Neuronal stem cell (in vitro differentiated cells): ENCODE measurements around the gene PYY.

ENCODE experiments used
- DNase-seq: peaks from one replicate; pipeline ENCODE4 v3.0.0-alpha.2; 2013; ENCODE audit warnings: low spot score
- H2AFZ ChIP-seq: one replicate; pipeline ENCODE4 v1.6.1; 2013; ENCODE audit warnings: mild to moderate bottlenecking, low read length, inconsistent platforms
- H2AK5ac ChIP-seq: 2 replicates; pipeline ENCODE4 v1.6.1; 2013; ENCODE audit warnings: low read depth, mild to moderate bottlenecking, inconsistent platforms, low read length, moderate library complexity, mixed read lengths
- H2BK120ac ChIP-seq: 2 replicates; pipeline ENCODE4 v1.6.1; 2013; ENCODE audit warnings: low read depth, mild to moderate bottlenecking, inconsistent platforms, low read length, moderate library complexity, mixed read lengths
- H2BK12ac ChIP-seq: one replicate; pipeline ENCODE4 v1.6.1; 2013; ENCODE audit warnings: low read length, inconsistent platforms
- H2BK15ac ChIP-seq: 2 replicates; pipeline ENCODE4 v1.6.1; 2013; ENCODE audit warnings: mild to moderate bottlenecking, low read length, inconsistent platforms, mixed read lengths
- H2BK5ac ChIP-seq: one replicate; pipeline ENCODE4 v1.6.1; 2013; ENCODE audit warnings: inconsistent platforms, mild to moderate bottlenecking, low read length, moderate library complexity
- H3K14ac ChIP-seq: one replicate; pipeline ENCODE4 v1.6.1; 2013; ENCODE audit warnings: low read length, inconsistent platforms
- H3K18ac ChIP-seq: 2 replicates; pipeline ENCODE4 v1.6.1; 2013; ENCODE audit warnings: low read length, inconsistent platforms
- H3K23ac ChIP-seq: 2 replicates; pipeline ENCODE4 v1.6.1; 2013; ENCODE audit warnings: low read depth, mild to moderate bottlenecking, mixed read lengths, low read length, inconsistent platforms; ENCODE audit not compliant: poor library complexity
- H3K27ac ChIP-seq: replicated peaks from 3 replicates; pipeline ENCODE4 v1.5.1; 2013; ENCODE audit warnings: low read length, inconsistent platforms
- H3K27me3 ChIP-seq, 3 experiments: 2 replicates each; pipeline ENCODE4 v1.6.1; 2013; ENCODE audit warnings: low read length in 3 of 3, mild to moderate bottlenecking in 2 of 3, inconsistent platforms in 1 of 3, low read depth in 1 of 3, mixed read lengths in 1 of 3, moderate library complexity in 1 of 3; ENCODE audit not compliant: control insufficient read depth in 3 of 3, insufficient read depth in 3 of 3
- H3K36me3 ChIP-seq, 2 donors: replicated peaks in 1 of 2; 2 replicates each; pipeline ENCODE4 v1.6.1; 2013; ENCODE audit warnings: low read length in 2 of 2; ENCODE audit not compliant: control insufficient read depth in 2 of 2, insufficient read depth in 2 of 2
- H3K4ac ChIP-seq: 2 replicates; pipeline ENCODE4 v1.6.1; 2013; ENCODE audit warnings: inconsistent platforms, mild to moderate bottlenecking, low read length, moderate library complexity
- H3K4me1 ChIP-seq, 2 donors: 1 replicate in 1 of 2; 2 replicates in 1 of 2; pipeline ENCODE4 v1.6.1; 2013; ENCODE audit warnings: low read length in 2 of 2, low read depth in 1 of 2; ENCODE audit not compliant: control insufficient read depth in 2 of 2, insufficient read depth in 1 of 2
- H3K4me2 ChIP-seq: one replicate; pipeline ENCODE4 v1.6.1; 2013; ENCODE audit warnings: mild to moderate bottlenecking, low read length, inconsistent platforms; ENCODE audit not compliant: insufficient read depth, poor library complexity, severe bottlenecking
- H3K4me3 ChIP-seq, 2 donors: 2 replicates each; pipeline ENCODE4 v1.5.1; 2013; ENCODE audit warnings: low read length in 2 of 2, mild to moderate bottlenecking in 2 of 2, inconsistent platforms in 1 of 2, moderate library complexity in 1 of 2
- H3K79me1 ChIP-seq: one replicate; pipeline ENCODE4 v1.6.1; 2013; ENCODE audit warnings: low read depth, mild to moderate bottlenecking, inconsistent platforms, low read length, moderate library complexity
- H3K9ac ChIP-seq: one replicate; pipeline ENCODE4 v1.6.1; 2013; ENCODE audit warnings: mild to moderate bottlenecking, low read depth, low read length, inconsistent platforms; ENCODE audit not compliant: poor library complexity
- H3K9me3 ChIP-seq, 2 donors: replicated peaks in 1 of 2; 2 replicates each; pipeline versions ENCODE3 to v1.6.1; 2013; ENCODE audit warnings: low read length in 2 of 2, mild to moderate bottlenecking in 2 of 2, inconsistent platforms in 1 of 2, low read depth in 1 of 2, mixed read lengths in 1 of 2, moderate library complexity in 1 of 2; ENCODE audit not compliant: control insufficient read depth in 2 of 2, insufficient read depth in 1 of 2
- H4K8ac ChIP-seq: one replicate; pipeline ENCODE4 v1.6.1; 2013; ENCODE audit warnings: low read depth, mild to moderate bottlenecking, inconsistent platforms, low read length, moderate library complexity
- H4K91ac ChIP-seq: one replicate; pipeline ENCODE4 v1.6.1; 2013; ENCODE audit warnings: low read length, low read depth, mild to moderate bottlenecking, inconsistent platforms; ENCODE audit not compliant: poor library complexity
- WGBS, 2 donors: extraction: QIAGEN DNeasy Blood & Tissue Kit; methylation state at CpG; one replicate each; pipeline ENCODE4 v1.1.7; 2013; ENCODE audit warnings: missing lambda C conversion rate in 2 of 2, mixed read lengths in 1 of 2; ENCODE audit not compliant: insufficient read length in 2 of 2, insufficient replicate concordance in 1 of 2; ENCODE audit errors: extremely low coverage in 2 of 2; 5-methylcytosine and 5-hydroxymethylcytosine counted together

PYY gene

DNA sequence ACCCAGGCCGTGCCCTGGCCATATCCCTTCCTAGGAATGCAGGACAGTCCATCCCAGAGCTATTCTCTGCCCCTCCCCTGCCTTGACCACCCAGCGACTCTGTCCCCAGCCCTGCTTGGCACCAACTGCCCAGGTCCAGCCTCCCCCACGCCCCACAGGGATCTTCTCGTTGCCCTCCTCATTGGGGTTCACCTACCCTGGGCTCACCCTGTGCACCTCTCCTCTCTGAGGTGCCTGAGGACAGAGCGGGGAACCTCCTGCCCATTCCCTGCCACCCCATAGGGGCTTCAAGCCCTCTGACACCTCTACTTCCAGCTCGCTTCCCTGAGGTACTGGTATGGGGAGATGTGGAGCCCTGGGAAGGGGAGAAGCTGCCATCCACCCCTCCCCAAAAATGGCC lies 40.2 kb downstream of the PYY start:
- Histone ChIP-seq H2BK15ac (peak overlapping the region; percentile 34), H3K4me2 (no peak overlapping the region), H3K4me1 (peaks cover 0 to 2% of the 10 kb centered on the region in 2 donors), H3K4me3 (no peak overlapping the region), H3K18ac (peak overlapping the region; percentile 61), H2AK5ac (peak overlapping the region; percentile 30), H3K9ac (peak overlapping the region; percentile 30), H3K36me3 (no peaks in the 10 kb centered on the region), H3K79me1 (peaks cover 2% of the 10 kb centered on the region), H4K91ac (no peak overlapping the region), H3K27me3 (peaks cover 0 to 83% (median 11%) of the 10 kb centered on the region in 3 experiments), H3K4ac (no peak overlapping the region), H2BK5ac (peak overlapping the region; percentile 25), H3K14ac (peak overlapping the region; percentile 48), H2AFZ (no peak overlapping the region), H2BK12ac (no peak overlapping the region), H3K9me3 (no peaks in the 10 kb centered on the region), H3K23ac (no peak overlapping the region), H3K27ac (no peak overlapping the region), H4K8ac (no peak overlapping the region), H2BK120ac (no peak overlapping the region)
- WGBS, 2 donors: no CpG with 5 or more reads among the region's 6 CpGs
- DNase-seq: no peak

DNA sequence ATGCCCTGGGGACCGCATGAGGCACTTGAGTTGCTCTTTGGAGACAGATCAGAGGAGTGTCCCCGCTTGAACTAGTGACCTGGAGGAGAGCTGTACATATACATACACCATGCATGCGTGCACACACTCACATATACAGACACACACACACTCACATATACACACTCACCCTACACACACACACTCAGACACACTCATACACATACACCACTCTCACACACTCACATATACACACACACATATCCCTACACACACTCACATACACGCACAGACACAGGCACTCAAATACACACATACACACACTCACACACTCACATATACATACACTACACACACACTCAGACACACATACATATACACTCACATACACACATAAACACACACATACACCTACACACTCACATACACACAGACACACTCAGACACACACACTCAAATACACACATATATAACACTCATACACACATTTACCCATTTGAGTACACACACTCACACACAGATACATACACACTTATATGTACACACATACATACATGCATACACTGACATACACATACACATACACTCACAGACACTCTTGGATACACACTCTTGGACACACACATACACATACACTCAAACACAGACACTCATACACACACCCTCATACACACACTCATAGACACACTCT lies 41.0 kb downstream of the PYY start:
- H3K14ac ChIP-seq: no peak overlapping the region
- H3K36me3 ChIP-seq: no peaks in the 10 kb centered on the region
- no peak overlapping the region for H2BK12ac ChIP-seq
- H2AFZ ChIP-seq: no peak overlapping the region
- no peak overlapping the region for H3K18ac ChIP-seq
- H3K27ac ChIP-seq: no peak overlapping the region
- no peak overlapping the region for H2BK120ac ChIP-seq
- H3K4me1 ChIP-seq: peaks cover 0 to 2% of the 10 kb centered on the region in 2 donors
- no peak for DNase-seq
- H3K27me3 ChIP-seq: peaks cover 0 to 80% (median 11%) of the 10 kb centered on the region in 3 experiments
- WGBS, 2 donors: 100% methylated on average over 1 of the region's 4 CpGs; no CpG with 5 or more reads in 1 of the 2 donors
- H2BK15ac ChIP-seq: no peak overlapping the region
- no peak overlapping the region for H4K91ac ChIP-seq
- no peak overlapping the region for H2AK5ac ChIP-seq
- H3K79me1 ChIP-seq: no peaks in the 10 kb centered on the region
- peak overlapping the region in 1 of 2 donors; percentile 26 for H3K4me3 ChIP-seq
- H3K9me3 ChIP-seq: no peaks in the 10 kb centered on the region
- H3K4me2 ChIP-seq: no peak overlapping the region
- H3K9ac ChIP-seq: peak overlapping the region; percentile 27
- no peak overlapping the region for H2BK5ac ChIP-seq
- H4K8ac ChIP-seq: no peak overlapping the region
- H3K4ac ChIP-seq: no peak overlapping the region
- H3K23ac ChIP-seq: no peak overlapping the region

DNA sequence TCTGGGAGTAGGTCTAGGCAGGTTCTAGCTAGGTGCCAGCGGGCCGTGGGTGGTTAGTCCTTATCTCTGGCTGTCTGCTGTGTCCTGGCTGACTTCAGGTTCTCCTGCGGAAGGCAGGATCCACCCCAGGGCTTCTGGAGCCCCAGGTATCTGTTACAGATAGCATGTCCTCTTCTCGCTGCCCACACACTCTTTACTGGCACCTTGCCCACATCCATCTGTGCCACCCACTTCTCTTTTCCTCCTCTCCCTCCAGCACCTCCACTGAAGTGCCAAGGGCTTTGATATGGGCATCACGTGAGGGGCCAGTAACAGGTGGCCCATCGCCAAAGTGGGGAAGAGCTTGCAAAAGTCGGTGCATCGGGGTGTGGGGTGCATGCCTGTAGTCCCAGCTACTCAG lies 41.8 kb downstream of the PYY start:
- DNase-seq: no peak
- H2BK15ac ChIP-seq: no peak overlapping the region
- H2BK120ac ChIP-seq: no peak overlapping the region
- H2BK5ac ChIP-seq: peak overlapping the region; percentile 31
- no peak overlapping the region for H3K23ac ChIP-seq
- no peak overlapping the region for H4K91ac ChIP-seq
- no peak overlapping the region for H3K27ac ChIP-seq
- H2BK12ac ChIP-seq: no peak overlapping the region
- no peaks in the 10 kb centered on the region for H3K36me3 ChIP-seq
- no peak overlapping the region for H3K18ac ChIP-seq
- no peak overlapping the region for H4K8ac ChIP-seq
- H3K14ac ChIP-seq: no peak overlapping the region
- no peaks in the 10 kb centered on the region for H3K9me3 ChIP-seq
- H2AFZ ChIP-seq: no peak overlapping the region
- no peak overlapping the region for H2AK5ac ChIP-seq
- H3K79me1 ChIP-seq: no peaks in the 10 kb centered on the region
- no CpG with 5 or more reads among the region's 8 CpGs for WGBS, 2 donors
- H3K4me1 ChIP-seq: peaks cover 0 to 2% of the 10 kb centered on the region in 2 donors
- H3K4me3 ChIP-seq: no peak overlapping the region
- H3K9ac ChIP-seq: no peak overlapping the region
- H3K4me2 ChIP-seq: no peak overlapping the region
- H3K4ac ChIP-seq: no peak overlapping the region
- H3K27me3 ChIP-seq: peaks cover 0 to 72% (median 6%) of the 10 kb centered on the region in 3 experiments

DNA sequence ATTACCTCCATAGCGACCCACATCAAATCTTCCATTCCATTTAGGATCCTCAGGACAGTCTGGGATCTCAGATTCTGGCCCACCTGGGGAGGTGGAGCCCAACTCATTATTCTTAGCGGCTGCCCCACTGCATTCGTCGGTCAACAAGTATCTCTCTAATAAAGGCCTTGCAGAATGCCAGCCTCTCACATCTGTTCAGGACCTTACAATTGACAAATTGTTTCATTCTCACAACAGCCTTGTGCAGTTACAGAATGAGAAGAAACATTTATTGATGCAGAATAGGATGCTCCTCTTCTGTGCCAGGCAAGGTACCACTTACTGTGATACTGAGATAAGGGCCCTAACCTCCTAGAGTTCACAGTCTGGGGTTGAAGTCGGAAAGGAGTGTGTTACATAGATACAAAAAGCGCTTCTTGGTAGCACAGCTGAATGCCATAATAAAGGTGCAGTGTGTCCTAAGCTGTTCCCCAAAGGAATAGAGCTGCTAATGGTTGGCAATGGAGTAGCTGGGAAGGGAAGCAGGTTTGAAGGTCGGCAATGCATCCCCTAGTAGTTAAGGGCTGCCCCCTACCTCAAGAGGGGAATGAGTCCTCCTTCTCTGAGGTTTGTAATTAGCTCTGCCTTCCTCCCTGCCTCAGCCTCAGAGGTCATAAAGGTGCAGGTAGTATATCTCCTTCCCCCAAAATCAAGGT lies 44.1 kb downstream of the PYY start:
- Histone ChIP-seq H2BK12ac (no peak overlapping the region), H3K9ac (no peak overlapping the region), H3K27ac (no peak overlapping the region), H2BK5ac (no peak overlapping the region), H2AK5ac (no peak overlapping the region), H2BK120ac (no peak overlapping the region), H2AFZ (no peak overlapping the region), H3K4me2 (no peak overlapping the region), H3K79me1 (no peaks in the 10 kb centered on the region), H4K91ac (no peak overlapping the region), H4K8ac (no peak overlapping the region), H3K4ac (no peak overlapping the region), H3K18ac (no peak overlapping the region), H3K4me1 (peaks cover 11 to 13% of the 10 kb centered on the region in 2 donors), H3K23ac (no peak overlapping the region), H3K9me3 (no peaks in the 10 kb centered on the region), H3K14ac (no peak overlapping the region), H2BK15ac (no peak overlapping the region), H3K27me3 (peaks cover 0 to 62% (median 2%) of the 10 kb centered on the region in 3 experiments), H3K4me3 (no peak overlapping the region), H3K36me3 (no peaks in the 10 kb centered on the region)
- no peak for DNase-seq
- WGBS, 2 donors: no CpG with 5 or more reads among the region's 7 CpGs
